T-helper 1 cell treated with Interleukin-12 subunit alpha and Interleukin-12 subunit beta and Interleukin-4 antibody, amounts not matched to agents 30 μg/mL and 1 μg/mL, for 36 hours (primary cell): ENCODE results near the gene CFAP100.

Source experiments
- H3K27ac Mint-ChIP-seq: one replicate; pipeline ENCODE4 v1.8.0; 2021; ENCODE audit warnings: mild to moderate bottlenecking, mixed read lengths
- H3K27me3 Mint-ChIP-seq: one replicate; pipeline ENCODE4 v1.8.0; 2021; ENCODE audit warnings: low read depth, mixed read lengths
- H3K36me3 Mint-ChIP-seq: one replicate; pipeline ENCODE4 v1.8.0; 2021; ENCODE audit warnings: low read depth, mixed read lengths
- H3K4me1 Mint-ChIP-seq: one replicate; pipeline ENCODE4 v1.8.0; 2021; ENCODE audit warnings: low read depth, mixed read lengths
- H3K4me3 Mint-ChIP-seq: one replicate; pipeline ENCODE4 v1.8.0; 2021; ENCODE audit warnings: mild to moderate bottlenecking, moderate library complexity, mixed read lengths
- H3K9me3 Mint-ChIP-seq: one replicate; pipeline ENCODE4 v1.8.0; 2021; ENCODE audit warnings: mixed read lengths

Gene CFAP100

DNA sequence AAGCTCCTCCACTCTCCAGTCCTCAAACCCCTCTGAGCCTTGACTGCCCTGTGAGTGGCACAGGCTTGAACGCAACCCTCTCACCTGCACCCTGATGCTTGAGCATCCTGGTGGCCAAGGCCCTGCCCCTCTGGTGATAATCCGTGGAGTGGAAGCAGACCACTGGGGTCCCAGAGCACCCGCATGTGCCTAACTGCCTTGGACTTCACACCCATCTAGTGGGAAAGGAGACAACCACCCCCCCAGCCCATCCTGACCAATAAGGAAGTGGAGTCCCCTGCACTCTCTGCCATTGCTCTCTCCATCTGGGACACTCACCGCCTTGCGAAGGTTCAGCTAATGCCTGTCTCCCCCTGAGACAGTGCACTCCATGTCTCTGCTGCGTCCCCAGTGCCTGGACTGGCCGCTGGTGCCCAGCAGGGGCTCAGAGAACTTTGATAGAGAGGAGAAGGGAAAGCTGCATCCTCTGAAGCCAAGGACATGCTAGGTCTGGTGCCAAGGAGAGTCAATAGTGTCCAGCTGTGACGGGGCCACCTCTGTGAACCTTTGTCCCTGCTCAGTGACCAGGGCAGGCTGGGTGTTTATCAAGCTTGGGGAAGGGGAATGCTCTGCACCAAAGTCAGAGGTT lies 40.9 kb upstream of the CFAP100 start:
- Mint-ChIP-seq H3K9me3 (no peaks in the 10 kb centered on the region), H3K4me3 (no peak overlapping the region), H3K27ac (no peak overlapping the region), H3K27me3 (peaks cover 32% of the 10 kb centered on the region), H3K4me1 (peaks cover 11% of the 10 kb centered on the region), H3K36me3 (no peaks in the 10 kb centered on the region)

DNA sequence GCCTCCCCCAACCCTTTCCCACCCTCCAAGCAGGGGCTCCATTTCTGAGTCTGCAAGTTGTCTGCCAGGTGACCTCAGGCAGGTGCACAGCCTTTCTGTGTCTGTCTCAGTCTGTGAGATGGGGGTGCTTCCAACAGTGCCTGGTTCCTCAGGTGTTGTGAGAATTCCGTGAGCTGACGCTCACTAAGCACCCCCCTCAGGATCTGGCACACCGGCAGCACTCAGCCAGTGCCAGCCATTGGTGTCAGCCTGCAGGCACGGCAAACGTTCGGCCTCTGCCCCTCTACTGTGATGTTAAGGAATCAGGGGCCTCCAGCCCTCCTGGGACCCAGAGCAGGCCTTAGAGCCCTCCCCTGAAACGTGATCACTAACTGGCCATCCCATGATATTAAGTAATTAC lies 39.9 kb upstream of the CFAP100 start:
- Mint-ChIP-seq H3K9me3 (no peaks in the 10 kb centered on the region), H3K36me3 (no peaks in the 10 kb centered on the region), H3K27me3 (peaks cover 40% of the 10 kb centered on the region), H3K4me3 (no peak overlapping the region), H3K27ac (no peak overlapping the region), H3K4me1 (peaks cover 11% of the 10 kb centered on the region)

- peaks cover 11% of the 10 kb centered on the region for H3K4me1 Mint-ChIP-seq
- H3K36me3 Mint-ChIP-seq = no peaks in the 10 kb centered on the region
- peaks cover 45% of the 10 kb centered on the region for H3K27me3 Mint-ChIP-seq
- no peak overlapping the region for H3K27ac Mint-ChIP-seq
- peak overlapping the region; percentile 46 for H3K4me3 Mint-ChIP-seq
- H3K9me3 Mint-ChIP-seq = no peaks in the 10 kb centered on the region
Observed at GRCh38 chr3:126355251-126355650, 39.5 kb upstream of the CFAP100 start.

DNA sequence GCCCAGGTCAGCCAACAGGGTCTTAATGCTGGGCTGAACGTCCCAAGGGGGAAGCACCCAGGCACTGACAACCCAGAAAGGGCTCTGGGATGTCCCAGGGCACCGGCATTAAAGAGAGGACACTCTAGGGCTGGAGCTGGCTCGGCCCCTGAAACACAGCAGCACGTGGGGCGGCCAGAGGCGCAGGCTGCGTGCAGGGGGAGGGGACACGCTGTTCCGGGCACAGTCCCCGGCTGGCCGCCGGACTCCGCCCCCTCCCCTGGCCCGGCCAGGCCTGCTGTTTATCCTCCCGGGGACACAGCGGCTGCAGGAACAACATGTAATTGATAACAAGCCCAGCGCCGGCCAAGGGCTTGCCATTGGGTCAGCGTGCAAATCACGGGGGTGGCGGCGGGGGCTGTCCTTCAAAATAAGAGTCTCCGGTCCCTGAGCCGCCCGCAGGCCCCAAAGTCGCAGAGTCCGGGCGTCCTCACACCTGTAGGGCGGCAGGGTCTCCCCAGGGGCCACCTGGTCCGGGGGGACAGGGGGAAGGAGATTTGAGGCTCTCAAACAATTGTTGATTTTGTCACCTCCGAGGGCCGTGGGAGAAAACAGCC lies 38.8 kb upstream of the CFAP100 start:
- peaks cover 11% of the 10 kb centered on the region for H3K4me1 Mint-ChIP-seq
- no peaks in the 10 kb centered on the region for H3K9me3 Mint-ChIP-seq
- H3K36me3 Mint-ChIP-seq = no peaks in the 10 kb centered on the region
- H3K27me3 Mint-ChIP-seq = peaks cover 46% of the 10 kb centered on the region
- peak overlapping the region; percentile 81 for H3K4me3 Mint-ChIP-seq
- no peak overlapping the region for H3K27ac Mint-ChIP-seq

- Mint-ChIP-seq H3K27me3 (peaks cover 51% of the 10 kb centered on the region), H3K4me3 (peak overlapping the region; percentile 81), H3K4me1 (peaks cover 11% of the 10 kb centered on the region), H3K27ac (no peak overlapping the region), H3K36me3 (no peaks in the 10 kb centered on the region), H3K9me3 (no peaks in the 10 kb centered on the region)
Observed at GRCh38 chr3:126356373-126357264, 38.1 kb upstream of the CFAP100 start.

- H3K9me3 Mint-ChIP-seq = no peaks in the 10 kb centered on the region
- peak within 1 kb of the TSS; percentile 84 for H3K4me3 Mint-ChIP-seq
- H3K27me3 Mint-ChIP-seq = peaks cover 53% of the 10 kb centered on the region
- no peak within 1 kb of the TSS for H3K27ac Mint-ChIP-seq
- peaks cover 11% of the 10 kb centered on the region for H3K4me1 Mint-ChIP-seq
- H3K36me3 Mint-ChIP-seq = no peaks in the 10 kb centered on the region
Observed at GRCh38 chr3:126357295-126358037, 37.2 kb upstream of the CFAP100 start, which contains the start of gene KLF15. KLF15 (minus strand) TSS chr3:126357408; CDS start chr3:126352922, 4,486 bp downstream.

- no peak overlapping the region for H3K27ac Mint-ChIP-seq
- H3K27me3 Mint-ChIP-seq = peaks cover 56% of the 10 kb centered on the region
- H3K36me3 Mint-ChIP-seq = no peaks in the 10 kb centered on the region
- H3K4me1 Mint-ChIP-seq = peaks cover 11% of the 10 kb centered on the region
- no peaks in the 10 kb centered on the region for H3K9me3 Mint-ChIP-seq
- H3K4me3 Mint-ChIP-seq = peak overlapping the region; percentile 84
Observed at GRCh38 chr3:126358038-126358815, 36.5 kb upstream of the CFAP100 start.

- Mint-ChIP-seq H3K4me1 (peaks cover 11% of the 10 kb centered on the region), H3K27me3 (peaks cover 56% of the 10 kb centered on the region), H3K9me3 (no peaks in the 10 kb centered on the region), H3K36me3 (no peaks in the 10 kb centered on the region), H3K4me3 (peak overlapping the region; percentile 26), H3K27ac (no peak overlapping the region)
Observed at GRCh38 chr3:126358816-126359181, 35.9 kb upstream of the CFAP100 start.

DNA sequence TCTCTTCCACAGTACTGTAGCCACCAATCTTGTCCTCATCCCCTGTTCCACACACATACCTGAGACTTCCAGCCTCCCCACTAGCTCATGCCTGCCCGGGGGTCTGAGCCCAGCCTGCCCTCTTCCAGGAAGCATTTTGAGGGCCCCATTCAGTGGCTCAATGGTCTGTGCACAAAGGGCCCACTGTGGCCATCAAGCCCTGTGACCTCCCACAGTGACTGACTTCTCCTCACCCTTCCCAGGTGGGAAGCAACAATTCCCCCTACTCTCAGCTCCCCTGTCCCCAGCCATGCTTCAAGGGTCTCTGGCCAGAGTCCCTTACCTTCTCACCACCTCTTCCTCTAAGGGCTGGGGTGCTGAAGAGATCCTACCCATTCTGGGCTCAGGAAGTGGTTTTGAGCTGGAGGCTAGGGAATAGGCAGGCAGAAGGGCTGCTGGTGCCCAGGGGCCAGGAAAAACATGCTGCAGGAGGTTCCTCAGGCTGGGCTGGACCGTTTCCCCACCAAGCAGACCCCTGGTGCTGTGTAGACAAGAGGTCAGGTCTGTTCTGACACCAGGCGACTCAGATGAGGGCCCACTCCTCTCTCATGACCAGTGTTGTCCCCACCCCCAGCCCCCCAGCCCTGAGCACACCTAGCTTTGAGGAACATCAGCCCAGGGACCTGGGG lies 34.5 kb upstream of the CFAP100 start:
- H3K4me1 Mint-ChIP-seq = peaks cover 11% of the 10 kb centered on the region
- H3K27me3 Mint-ChIP-seq = peaks cover 49% of the 10 kb centered on the region
- H3K4me3 Mint-ChIP-seq = no peak overlapping the region
- H3K27ac Mint-ChIP-seq = no peak overlapping the region
- H3K36me3 Mint-ChIP-seq = no peaks in the 10 kb centered on the region
- no peaks in the 10 kb centered on the region for H3K9me3 Mint-ChIP-seq

GRCh38 chr3:126360714-126361060 lies 34.0 kb upstream of the CFAP100 start:
- no peak overlapping the region for H3K4me3 Mint-ChIP-seq
- no peak overlapping the region for H3K27ac Mint-ChIP-seq
- no peaks in the 10 kb centered on the region for H3K36me3 Mint-ChIP-seq
- peaks cover 44% of the 10 kb centered on the region for H3K27me3 Mint-ChIP-seq
- H3K9me3 Mint-ChIP-seq = no peaks in the 10 kb centered on the region
- peaks cover 9% of the 10 kb centered on the region for H3K4me1 Mint-ChIP-seq

- H3K27me3 Mint-ChIP-seq = peaks cover 41% of the 10 kb centered on the region
- peaks cover 8% of the 10 kb centered on the region for H3K4me1 Mint-ChIP-seq
- H3K36me3 Mint-ChIP-seq = no peaks in the 10 kb centered on the region
- H3K9me3 Mint-ChIP-seq = no peaks in the 10 kb centered on the region
- no peak overlapping the region for H3K4me3 Mint-ChIP-seq
- no peak overlapping the region for H3K27ac Mint-ChIP-seq
Observed at GRCh38 chr3:126361211-126361610, 33.5 kb upstream of the CFAP100 start.

DNA sequence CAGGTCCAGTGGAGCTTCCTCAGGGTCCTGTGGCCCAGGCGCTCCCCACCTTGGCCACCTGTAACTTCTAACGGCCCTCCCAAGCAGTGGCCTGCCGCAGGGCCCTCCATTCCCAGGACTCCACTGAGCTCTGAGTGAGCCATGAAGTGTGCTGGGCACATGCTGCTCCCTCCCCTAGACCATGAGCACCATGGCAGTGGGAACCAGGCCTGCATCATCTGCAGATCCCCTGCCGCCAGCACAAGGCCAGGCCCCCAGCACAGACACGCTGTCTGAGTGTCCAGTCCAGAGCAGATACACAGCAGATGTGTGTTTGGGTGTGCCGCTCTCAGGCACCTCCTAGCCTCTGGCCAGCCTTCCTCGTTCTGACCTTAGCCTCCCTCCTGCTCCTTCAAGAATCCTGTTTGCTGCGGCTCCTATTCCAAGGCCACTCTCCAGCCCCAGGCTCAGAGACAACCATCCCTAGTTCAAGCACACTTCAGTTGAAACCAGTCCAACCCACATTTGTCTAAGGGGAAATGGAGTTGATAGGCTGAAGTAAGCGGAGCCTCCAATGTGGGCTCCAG lies 30.5 kb upstream of the CFAP100 start:
- no peak overlapping the region for H3K27ac Mint-ChIP-seq
- no peaks in the 10 kb centered on the region for H3K9me3 Mint-ChIP-seq
- H3K4me3 Mint-ChIP-seq = no peak overlapping the region
- peaks cover 21% of the 10 kb centered on the region for H3K27me3 Mint-ChIP-seq
- no peaks in the 10 kb centered on the region for H3K36me3 Mint-ChIP-seq
- H3K4me1 Mint-ChIP-seq = no peaks in the 10 kb centered on the region

GRCh38 chr3:126364731-126365301 lies 29.9 kb upstream of the CFAP100 start:
- no peak overlapping the region for H3K4me3 Mint-ChIP-seq
- no peaks in the 10 kb centered on the region for H3K9me3 Mint-ChIP-seq
- no peak overlapping the region for H3K27ac Mint-ChIP-seq
- H3K36me3 Mint-ChIP-seq = no peaks in the 10 kb centered on the region
- H3K27me3 Mint-ChIP-seq = peaks cover 15% of the 10 kb centered on the region
- no peaks in the 10 kb centered on the region for H3K4me1 Mint-ChIP-seq
